Caco-2 (cell line): Measurements from ENCODE around the gene CUL4A. TPM values are rescaled to one million over a fixed set of nuclear protein-coding genes. Genes with fewer than 3 reads are reported as not detected.

Source experiments
- BruUV-seq: library from RNA; stranded (reverse); fragments of 400-500 nt; replicated peaks from 2 replicates; lab custom pipeline; 2021; lab: Mats Ljungman, UMichigan
- CTCF ChIA-PET: fragments of 300-600 bp; sonication (Branson Sonifier 250); formaldehyde crosslinking; loops from one replicate; lab custom pipeline; 2022; ENCODE audit warnings: antibody characterized with exemption; lab: Charles Lee
- POLR2A ChIA-PET: fragments of 300-600 bp; sonication (Branson Sonifier 250); formaldehyde crosslinking; loops from one replicate; lab custom pipeline; 2022; ENCODE audit warnings: antibody characterized with exemption; lab: Charles Lee
- DNase-seq, 2 experiments: peaks; one replicate each; pipeline versions ENCODE4 v3.0.0 to v3.0.0-alpha.2; 2020 to 2022
- H3K27me3 ChIP-seq: replicated peaks from 2 replicates; pipeline ENCODE4 v1.6.0; 2011; ENCODE audit warnings: low read length; ENCODE audit not compliant: control insufficient read depth, insufficient read depth
- H3K36me3 ChIP-seq: 2 replicates; pipeline ENCODE4 v1.5.1; 2011; ENCODE audit warnings: low read length; ENCODE audit not compliant: control insufficient read depth, insufficient read depth
- H3K4me1 ChIP-seq: fragments of 250-450 bp; sonication (Bioruptor Pico); 2 replicates; pipeline ENCODE4 v1.5.1; 2020; ENCODE audit warnings: mild to moderate bottlenecking
- H3K4me3 ChIP-seq: 2 replicates; pipeline ENCODE4 v1.5.1; 2011; ENCODE audit warnings: low read depth, mild to moderate bottlenecking, control low read depth, low read length
- H3K9me3 ChIP-seq: fragments of 250-450 bp; sonication (Bioruptor Pico); 2 replicates; pipeline ENCODE4 v1.5.1; 2020; ENCODE audit warnings: mild to moderate bottlenecking, moderate library complexity
- H3K27ac Mint-ChIP-seq: one replicate; pipeline ENCODE4 v1.8.0; 2022; ENCODE audit warnings: mixed read lengths; ENCODE audit not compliant: unreplicated experiment
- H3K27me3 Mint-ChIP-seq: one replicate; pipeline ENCODE4 v1.8.0; 2022; ENCODE audit warnings: mixed read lengths; ENCODE audit not compliant: insufficient read depth, unreplicated experiment
- H3K36me3 Mint-ChIP-seq: one replicate; pipeline ENCODE4 v1.8.0; 2022; ENCODE audit warnings: mild to moderate bottlenecking, mixed read lengths; ENCODE audit not compliant: insufficient read depth, unreplicated experiment
- H3K4me1 Mint-ChIP-seq: one replicate; pipeline ENCODE4 v1.8.0; 2022; ENCODE audit warnings: low read depth, mixed read lengths; ENCODE audit not compliant: unreplicated experiment
- H3K4me3 Mint-ChIP-seq: one replicate; pipeline ENCODE4 v1.8.0; 2022; ENCODE audit warnings: mild to moderate bottlenecking, moderate library complexity, mixed read lengths; ENCODE audit not compliant: unreplicated experiment
- H3K9me3 Mint-ChIP-seq: one replicate; pipeline ENCODE4 v1.8.0; 2022; ENCODE audit warnings: mixed read lengths; ENCODE audit not compliant: unreplicated experiment
- CTCF ChIP-seq, 2 experiments: fragments of 200-600 bp in 1 of 2; IDR thresholded peaks; 1 replicate in 1 of 2; 2 replicates in 1 of 2; pipeline versions ENCODE4 v1.5.1 to v1.8.0; 2011 to 2022; ENCODE audit warnings: antibody characterized with exemption in 1 of 2, control low read depth in 1 of 2, inconsistent platforms in 1 of 2, low read depth in 1 of 2, low read length in 1 of 2, mild to moderate bottlenecking in 1 of 2, moderate library complexity in 1 of 2; ENCODE audit not compliant: insufficient read depth in 1 of 2, severe bottlenecking in 1 of 2, unreplicated experiment in 1 of 2
- intact Hi-C: fragments of 100-400 bp; cut with micrococcal nuclease; formaldehyde crosslinking; loops from one replicate; pipeline ENCODE4 v1.10.0; 2022; ENCODE audit not compliant: unreplicated experiment
- total RNA-seq: library from RNA; stranded (reverse); gene quantifications from 2 replicates; pipeline ENCODE4 v1.2.3, GENCODE V29; 2022

Gene CUL4A
- total RNA-seq, 1 experiment from 2014 or later, result 125 TPM

GRCh38 chr13:113167155-113167554 lies 42.3 kb upstream of the CUL4A start:
- ChIA-PET POLR2A (no interaction called here), CTCF (interaction anchor here (0.6 kb wide), 1 partner anchor 222 kb away, joined by 6 read pairs; no protein-coding TSS in a partner anchor)
- H3K27ac Mint-ChIP-seq, result no peak overlapping the region
- no peak for DNase-seq
- H3K27me3 Mint-ChIP-seq, result peaks cover 8% of the 10 kb centered on the region
- no peaks in the 10 kb centered on the region for H3K27me3 ChIP-seq
- TF ChIP-seq CTCF (IDR thresholded peaks at IDR 0.05; ENCODE audit: insufficient read depth in 1 of 2, low read depth in 1 of 2, low read length in 1 of 2, severe bottlenecking in 1 of 2, unreplicated experiment in 1 of 2), result no peak
- no peak overlapping the region for H3K4me3 ChIP-seq
- H3K36me3 Mint-ChIP-seq, result peaks cover 35% of the 10 kb centered on the region
- intact Hi-C loops, result no loop called here
- no peak overlapping the region for H3K4me3 Mint-ChIP-seq
- H3K4me1 Mint-ChIP-seq, result peaks cover 13% of the 10 kb centered on the region
- no peaks in the 10 kb centered on the region for H3K9me3 ChIP-seq
- peaks cover 14% of the 10 kb centered on the region for H3K4me1 ChIP-seq
- H3K36me3 ChIP-seq, result no peaks in the 10 kb centered on the region; the same call in 1 of the 2 replicates
- no TSS peak for BruUV-seq
- no peaks in the 10 kb centered on the region for H3K9me3 Mint-ChIP-seq

- no peak for TF ChIP-seq CTCF (IDR thresholded peaks at IDR 0.05; ENCODE audit: insufficient read depth in 1 of 2, low read depth in 1 of 2, low read length in 1 of 2, severe bottlenecking in 1 of 2, unreplicated experiment in 1 of 2)
- BruUV-seq, result no TSS peak
- Mint-ChIP-seq H3K27me3 (peaks cover 7% of the 10 kb centered on the region), H3K36me3 (peaks cover 35% of the 10 kb centered on the region), H3K27ac (no peak overlapping the region), H3K4me3 (no peak overlapping the region), H3K4me1 (peaks cover 13% of the 10 kb centered on the region), H3K9me3 (no peaks in the 10 kb centered on the region)
- DNase-seq, result no peak
- Histone ChIP-seq H3K4me3 (no peak overlapping the region), H3K36me3 (no peaks in the 10 kb centered on the region; the same call in 1 of the 2 replicates), H3K4me1 (peaks cover 14% of the 10 kb centered on the region), H3K27me3 (no peaks in the 10 kb centered on the region), H3K9me3 (no peaks in the 10 kb centered on the region)
- POLR2A ChIA-PET, result no interaction called here
- CTCF ChIA-PET, result interaction anchor here (0.6 kb wide), 1 partner anchor 223 kb away, joined by 6 read pairs; no protein-coding TSS in a partner anchor
- intact Hi-C loops, result no loop called here
Measured at GRCh38 chr13:113167575-113167974, 41.8 kb upstream of the CUL4A start.

- Histone ChIP-seq H3K27me3 (no peaks in the 10 kb centered on the region), H3K4me3 (no peak overlapping the region), H3K9me3 (no peaks in the 10 kb centered on the region), H3K4me1 (peaks cover 14% of the 10 kb centered on the region), H3K36me3 (no peaks in the 10 kb centered on the region; the same call in 1 of the 2 replicates)
- TF ChIP-seq CTCF (IDR thresholded peaks at IDR 0.05; ENCODE audit: insufficient read depth in 1 of 2, low read depth in 1 of 2, low read length in 1 of 2, severe bottlenecking in 1 of 2, unreplicated experiment in 1 of 2), result no peak
- BruUV-seq, result no TSS peak
- Mint-ChIP-seq H3K27me3 (peaks cover 3% of the 10 kb centered on the region), H3K36me3 (peaks cover 41% of the 10 kb centered on the region), H3K4me1 (peaks cover 13% of the 10 kb centered on the region), H3K9me3 (no peaks in the 10 kb centered on the region), H3K27ac (no peak overlapping the region), H3K4me3 (no peak overlapping the region)
- no peak for DNase-seq
- ChIA-PET POLR2A (no interaction called here), CTCF (no interaction called here)
- intact Hi-C loops, result no loop called here
Measured at GRCh38 chr13:113168211-113168610, 41.2 kb upstream of the CUL4A start.
